ENCODE measurements around the gene PIK3C2G. TPM values are rescaled to one million over a fixed set of nuclear protein-coding genes. Genes with fewer than 3 reads are reported as not detected.

Gene PIK3C2G
- total and polyA plus RNA-seq, 2 of the 4 experiments (the other 2 are of a cell fraction): not detected

GRCh38 chr12:18221726-18222125, 39.6 kb upstream of the PIK3C2G start:
- DNase-seq (no peak), ATAC-seq (ENCODE audit: low read depth) (no peak)
- H2AFZ ChIP-seq (replicated peaks; ENCODE audit: low read length, poor library complexity): no peak overlapping the region
- H4K8ac ChIP-seq (ENCODE audit: low read depth in 2 of 2, low read length in 2 of 2): no peak overlapping the region
- H3K27ac ChIP-seq (ENCODE audit: insufficient read depth, low read length): no peak overlapping the region
- CTCF ChIA-PET: no interaction called here
- no peaks in the 10 kb centered on the region for H3K4me1 ChIP-seq (ENCODE audit: control insufficient read depth, insufficient read depth, low read length)
- no peak overlapping the region for H3K9ac ChIP-seq (ENCODE audit: low read depth, low read length)
- in situ Hi-C loops (cut with MboI; ENCODE audit: low sequenced_read_pairs) (no loop called here), intact Hi-C loops (cut with micrococcal nuclease) (loop anchor here (5.0 kb wide), 1 partner anchor 579 kb away; no protein-coding TSS in a partner anchor), dilution Hi-C loops (cut with HindIII; ENCODE audit: low sequenced_read_pairs, unreplicated experiment) (no loop called here)
- no peak overlapping the region for H2BK20ac ChIP-seq (ENCODE audit: low read depth, low read length)
- no peak overlapping the region for H3K56ac ChIP-seq (ENCODE audit: extremely low read depth, insufficient read depth, low read length)
- H3K4ac ChIP-seq (ENCODE audit: low read depth, low read length): no peak overlapping the region
- POLR2A ChIA-PET (ENCODE audit: unreplicated experiment): no interaction called here
- no peak overlapping the region for H3K23ac ChIP-seq (ENCODE audit: low read depth, low read length)
- no TSS peak for BruUV-seq (replicated peaks)
- no peaks in the 10 kb centered on the region for H3K27me3 ChIP-seq (ENCODE audit: control insufficient read depth, insufficient read depth, low read length)
- H3K4me2 ChIP-seq (ENCODE audit: low read depth, low read length): no peak overlapping the region
- WGBS, 2 experiments (ENCODE audit: extremely low coverage in 2 of 2, insufficient read length in 1 of 2): 82% methylated on average over 1 of the region's 4 CpGs; no CpG with 5 or more reads in 1 of the 2 experiments
- H2BK5ac ChIP-seq (ENCODE audit: low read depth, low read length, poor library complexity, severe bottlenecking): no peak overlapping the region
- H3K79me1 ChIP-seq (ENCODE audit: low read depth in 1 of 2, low read length in 2 of 2): no peaks in the 10 kb centered on the region
- no peak overlapping the region for H2BK15ac ChIP-seq (ENCODE audit: low read depth, low read length)
- no peak overlapping the region for H2AK5ac ChIP-seq (ENCODE audit: low read depth, low read length)
- no peak overlapping the region for H3K18ac ChIP-seq (ENCODE audit: low read depth, low read length)
- no peak overlapping the region for H3K14ac ChIP-seq (replicated peaks; ENCODE audit: low read depth, low read length)
- H4K91ac ChIP-seq (ENCODE audit: insufficient read depth, low read depth, low read length): no peak overlapping the region
- no peaks in the 10 kb centered on the region for H3K36me3 ChIP-seq (ENCODE audit: control insufficient read depth, insufficient read depth, low read length)
- H2AK9ac ChIP-seq (replicated peaks; ENCODE audit: low read depth, low read length, poor library complexity): no peak overlapping the region
- no peak overlapping the region for H2BK120ac ChIP-seq (ENCODE audit: low read depth, low read length)
- peak; percentile 78 for TF ChIP-seq MAFK (IDR thresholded peaks at IDR 0.05; ENCODE audit: low read depth, low read length)
- TF ChIP-seq RFX5 (IDR thresholded peaks at IDR 0.05; ENCODE audit: low read depth, low read length): no peak
- no peaks in the 10 kb centered on the region for H3K9me1 ChIP-seq (ENCODE audit: insufficient read depth, low read length)
- no peak overlapping the region for H4K5ac ChIP-seq (ENCODE audit: low read depth, low read length)
- H3K9me3 ChIP-seq (ENCODE audit: control insufficient read depth, insufficient read depth, low read length): no peaks in the 10 kb centered on the region
- H4K20me1 ChIP-seq (ENCODE audit: insufficient read depth, low read length): no peaks in the 10 kb centered on the region
- no peak overlapping the region for H3K4me3 ChIP-seq (ENCODE audit: insufficient read depth, low read depth, low read length)

Measured in IMR-90 (cell line).